NCI-H146 treated with DMSO at 0.1 percent for 48 hours (cell line): ENCODE data around the gene HNRNPA2B1.

Source experiments
- DNase-seq: peaks from one replicate; lab custom pipeline; 2025; ENCODE audit not compliant: unreplicated experiment; lab: John Stamatoyannopoulos, UW

Gene HNRNPA2B1

GRCh38 chr7:26200444-26201246, at the start of gene HNRNPA2B1:
Gene HNRNPA2B1 (minus strand): TSS chr7:26200746. CDS start chr7:26200577, 169 bp downstream.
- DNase-seq: peak; percentile 96

GRCh38 chr7:26250239-26250638, 49.7 kb upstream of the HNRNPA2B1 start:
- DNase-seq: no peak

GRCh38 chr7:26245150-26245549, 44.6 kb upstream of the HNRNPA2B1 start:
- no peak for DNase-seq

GRCh38 chr7:26238032-26238431, 37.5 kb upstream of the HNRNPA2B1 start:
- DNase-seq: no peak

GRCh38 chr7:26237035-26237807, 36.7 kb upstream of the HNRNPA2B1 start:
- no peak for DNase-seq

- no peak for DNase-seq
These were observed 33.5 kb upstream of the HNRNPA2B1 start for GRCh38 chr7:26233902-26234511.

- DNase-seq: no peak
These were observed 27.4 kb upstream of the HNRNPA2B1 start for GRCh38 chr7:26227987-26228386.

GRCh38 chr7:26224359-26224758, 23.8 kb upstream of the HNRNPA2B1 start:
- DNase-seq: no peak

- DNase-seq: no peak
These were observed 15.5 kb upstream of the HNRNPA2B1 start for GRCh38 chr7:26216049-26216448.

- DNase-seq: no peak
These were observed 13.4 kb upstream of the HNRNPA2B1 start for GRCh38 chr7:26213807-26214515.

GRCh38 chr7:26212921-26213718, 12.6 kb upstream of the HNRNPA2B1 start:
- no peak for DNase-seq

- DNase-seq: no peak
These were observed 7.5 kb upstream of the HNRNPA2B1 start for GRCh38 chr7:26208040-26208439.

- DNase-seq: no peak
These were observed 2.5 kb upstream of the HNRNPA2B1 start for GRCh38 chr7:26203016-26203415.

GRCh38 chr7:26202019-26202990, 1.8 kb upstream of the HNRNPA2B1 start:
- peak; percentile 31 for DNase-seq

GRCh38 chr7:26201247-26202018, 887 bp upstream of the HNRNPA2B1 start, which contains the start of gene CBX3:
Gene CBX3 (plus strand): TSS chr7:26201745. CDS start chr7:26202999, 1,254 bp downstream.
- peak; percentile 93 for DNase-seq

- DNase-seq: peak; percentile 59
These were observed 505 bp downstream of the HNRNPA2B1 start for GRCh38 chr7:26200038-26200443.

GRCh38 chr7:26199301-26200037, 1.1 kb downstream of the HNRNPA2B1 start:
- DNase-seq: peak; percentile 59

- DNase-seq: no peak
These were observed 1.8 kb downstream of the HNRNPA2B1 start for GRCh38 chr7:26198781-26199169.
